GM18951 (cell line): ENCODE results near the gene RNU6-9.

ENCODE experiments used
- POLR2A ChIP-seq: IDR thresholded peaks from 4 replicates; pipeline ENCODE4 v1.6.1; 2011; ENCODE audit warnings: mild to moderate bottlenecking; ENCODE audit not compliant: insufficient read length, insufficient read depth; ENCODE audit errors: extremely low read depth
- in situ Hi-C: fragments of 300-500 bp; cut with MboI; formaldehyde crosslinking; loops from one replicate; pipeline ENCODE4 v1.12.0; 2022; ENCODE audit warnings: low sequenced_read_pairs, mixed read lengths, inconsistent platforms; ENCODE audit not compliant: unreplicated experiment

RNU6-9 gene

GRCh38 chr19:917323-918151, 24.3 kb downstream of the RNU6-9 start, which contains the start of gene KISS1R:
Gene KISS1R, plus strand, starts transcription at chr19:917333. Its CDS starts 170 bp downstream, at chr19:917503.
- in situ Hi-C loops: loop anchor here (10.0 kb wide), 1 partner anchor 53 kb away; no protein-coding TSS in a partner anchor
- no peak for TF ChIP-seq POLR2A

DNA sequence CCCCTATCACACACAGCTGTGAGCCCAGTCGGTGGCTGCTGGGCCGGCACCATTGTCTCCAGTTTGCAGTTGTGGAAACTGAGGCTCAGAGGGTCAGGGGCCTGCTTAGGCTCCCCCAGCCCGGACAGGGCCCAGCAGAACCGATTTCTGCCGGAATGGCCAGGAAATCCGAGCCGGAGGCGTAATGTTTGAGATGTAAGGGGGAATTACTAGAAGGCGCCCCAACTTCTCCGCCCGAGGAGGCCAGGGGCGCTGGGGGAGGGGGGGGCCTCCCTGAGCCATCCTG, 24.8 kb downstream of the RNU6-9 start:
- in situ Hi-C loops: loop anchor here (10.0 kb wide), 1 partner anchor 53 kb away; no protein-coding TSS in a partner anchor
- TF ChIP-seq POLR2A: no peak

GRCh38 chr19:918481-919198, 25.4 kb downstream of the RNU6-9 start:
- in situ Hi-C loops: loop anchor here (10.0 kb wide), 1 partner anchor 54 kb away; no protein-coding TSS in a partner anchor
- no peak for TF ChIP-seq POLR2A

- TF ChIP-seq POLR2A: no peak
- in situ Hi-C loops: loop anchor here (5.0 to 10.0 kb wide), 3 partner anchors 55 to 155 kb away; partner anchors contain the start of gene WDR18
Observed at GRCh38 chr19:919199-920050, 26.1 kb downstream of the RNU6-9 start.

DNA sequence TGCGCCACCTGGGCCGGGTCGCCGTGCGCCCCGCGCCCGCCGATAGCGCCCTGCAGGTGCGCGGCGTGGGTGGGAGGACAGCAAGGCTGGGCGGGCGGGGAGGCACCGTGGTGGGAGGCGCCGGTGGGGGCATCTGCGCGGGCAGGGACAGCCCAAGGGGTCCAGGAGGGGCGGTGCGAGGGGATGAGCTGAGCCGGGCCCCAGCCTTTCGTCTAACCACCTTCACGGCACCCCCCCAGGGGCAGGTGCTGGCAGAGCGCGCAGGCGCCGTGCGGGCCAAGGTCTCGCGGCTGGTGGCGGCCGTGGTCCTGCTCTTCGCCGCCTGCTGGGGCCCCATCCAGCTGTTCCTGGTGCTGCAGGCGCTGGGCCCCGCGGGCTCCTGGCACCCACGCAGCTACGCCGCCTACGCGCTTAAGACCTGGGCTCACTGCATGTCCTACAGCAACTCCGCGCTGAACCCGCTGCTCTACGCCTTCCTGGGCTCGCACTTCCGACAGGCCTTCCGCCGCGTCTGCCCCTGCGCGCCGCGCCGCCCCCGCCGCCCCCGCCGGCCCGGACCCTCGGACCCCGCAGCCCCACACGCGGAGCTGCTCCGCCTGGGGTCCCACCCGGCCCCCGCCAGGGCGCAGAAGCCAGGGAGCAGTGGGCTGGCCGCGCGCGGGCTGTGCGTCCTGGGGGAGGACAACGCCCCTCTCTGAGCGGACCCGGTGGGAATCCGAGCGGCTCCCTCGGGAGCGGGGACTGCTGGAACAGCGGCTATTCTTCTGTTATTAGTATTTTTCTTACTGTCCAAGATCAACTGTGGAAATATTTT, 27.0 kb downstream of the RNU6-9 start:
- in situ Hi-C loops: loop anchor here (5.0 to 10.0 kb wide), 2 partner anchors 62 to 155 kb away; partner anchors contain the start of gene WDR18
- no peak for TF ChIP-seq POLR2A

GRCh38 chr19:924553-925086, 31.3 kb downstream of the RNU6-9 start:
- in situ Hi-C loops: loop anchor here (5.0 to 10.0 kb wide), 2 partner anchors 58 to 160 kb away; partner anchors contain the start of gene WDR18
- TF ChIP-seq POLR2A: no peak

GRCh38 chr19:925087-925525, 31.8 kb downstream of the RNU6-9 start:
- in situ Hi-C loops: loop anchor here (10.0 kb wide), 1 partner anchor 160 kb away; no protein-coding TSS in a partner anchor
- no peak for TF ChIP-seq POLR2A

GRCh38 chr19:925526-926322, 32.4 kb downstream of the RNU6-9 start, which contains the start of gene ARID3A:
Gene ARID3A, plus strand, starts transcription at chr19:926035. Its CDS starts 3,494 bp downstream, at chr19:929529.
- in situ Hi-C loops: loop anchor here (10.0 kb wide), 1 partner anchor 161 kb away; no protein-coding TSS in a partner anchor
- peak; percentile 62 for TF ChIP-seq POLR2A

- in situ Hi-C loops: loop anchor here (10.0 kb wide), 1 partner anchor 161 kb away; no protein-coding TSS in a partner anchor
- no peak for TF ChIP-seq POLR2A
Observed at GRCh38 chr19:926323-926588, 33.0 kb downstream of the RNU6-9 start.

GRCh38 chr19:926589-927350, 33.5 kb downstream of the RNU6-9 start:
- in situ Hi-C loops: loop anchor here (10.0 kb wide), 1 partner anchor 162 kb away; no protein-coding TSS in a partner anchor
- peak; percentile 64 for TF ChIP-seq POLR2A
